SK-N-SH treated with all-trans-retinoic acid at 6 μM for 48 hours (cell line): ENCODE results near the gene NCOA5.
A peak's percentile ranks its signal among the peaks of the same experiment; 100 is the strongest.

Experiments used
- ATAC-seq: fragments of 200-7000 bp; cut with Tn5 transposase; 3 replicates; pipeline ENCODE4 v1.9.1; 2020; ENCODE audit warnings: mild to moderate bottlenecking, moderate library complexity
- ARNTL ChIP-seq: fragments of 450-650 bp; formaldehyde crosslinking; IDR thresholded peaks from 2 replicates; pipeline ENCODE4 v1.5.0; 2020; ENCODE audit warnings: low read depth, mild to moderate bottlenecking, moderate library complexity, borderline replicate concordance
- BACH2 ChIP-seq: fragments of 250-450 bp; sonication (Bioruptor Pico); IDR thresholded peaks from 2 replicates; pipeline ENCODE4 v1.9.0; 2021; ENCODE audit warnings: mild to moderate bottlenecking, borderline replicate concordance
- ESRRG ChIP-seq: fragments of 250-450 bp; sonication (Bioruptor Pico); IDR thresholded peaks from 2 replicates; pipeline ENCODE4 v1.6.1; 2021; ENCODE audit warnings: mild to moderate bottlenecking
- GLIS3 ChIP-seq: fragments of 250-450 bp; sonication (Bioruptor Pico); IDR thresholded peaks from 2 replicates; pipeline ENCODE4 v1.5.0; 2020; ENCODE audit warnings: mild to moderate bottlenecking, moderate library complexity
- ISL1 ChIP-seq: fragments of 250-450 bp; sonication (Bioruptor Pico); IDR thresholded peaks from 2 replicates; pipeline ENCODE4 v2.1.2; 2022; ENCODE audit warnings: mild to moderate bottlenecking, moderate library complexity
- OSR1 ChIP-seq: fragments of 250-450 bp; sonication (Bioruptor Pico); IDR thresholded peaks from 2 replicates; pipeline ENCODE4 v1.8.0; 2022; ENCODE audit warnings: moderate library complexity, mild to moderate bottlenecking, inconsistent platforms
- PATZ1 ChIP-seq: fragments of 250-450 bp; sonication (Bioruptor Pico); IDR thresholded peaks from 2 replicates; pipeline ENCODE4 v1.8.0; 2020; ENCODE audit warnings: mild to moderate bottlenecking, moderate library complexity, borderline replicate concordance
- PPARA ChIP-seq: fragments of 250-450 bp; sonication (Bioruptor Pico); IDR thresholded peaks from 2 replicates; pipeline ENCODE4 v1.5.0; 2020; ENCODE audit warnings: mild to moderate bottlenecking, borderline replicate concordance
- RARB ChIP-seq: fragments of 250-450 bp; sonication (Bioruptor Pico); IDR thresholded peaks from 2 replicates; pipeline ENCODE4 v1.8.0; 2021; ENCODE audit warnings: mild to moderate bottlenecking, moderate library complexity
- SNAI2 ChIP-seq: fragments of 250-450 bp; sonication (Bioruptor Pico); IDR thresholded peaks from 2 replicates; pipeline ENCODE4 v1.5.0; 2020; ENCODE audit warnings: mild to moderate bottlenecking, moderate library complexity
- TCF4 ChIP-seq: fragments of 250-450 bp; sonication (Bioruptor Pico); IDR thresholded peaks from 2 replicates; pipeline ENCODE4 v1.8.0; 2021; ENCODE audit warnings: mild to moderate bottlenecking, moderate library complexity, borderline replicate concordance
- TOX ChIP-seq: fragments of 250-450 bp; sonication (Bioruptor Pico); IDR thresholded peaks from 2 replicates; pipeline ENCODE4 v1.8.0; 2021; ENCODE audit warnings: mild to moderate bottlenecking, moderate library complexity, borderline replicate concordance
- TSHZ2 ChIP-seq: fragments of 250-450 bp; sonication (Bioruptor Pico); IDR thresholded peaks from 2 replicates; pipeline ENCODE4 v1.5.0; 2020; ENCODE audit warnings: mild to moderate bottlenecking, moderate library complexity
- ZC3H10 ChIP-seq: fragments of 250-450 bp; sonication (Bioruptor Pico); IDR thresholded peaks from 2 replicates; pipeline ENCODE4 v1.5.1; 2021; ENCODE audit warnings: mild to moderate bottlenecking, moderate library complexity
- ZFP30 ChIP-seq: fragments of 450-650 bp; formaldehyde crosslinking; IDR thresholded peaks from 2 replicates; pipeline ENCODE4 v1.5.0; 2022; ENCODE audit warnings: mild to moderate bottlenecking, moderate library complexity
- ZNF565 ChIP-seq: fragments of 450-650 bp; formaldehyde crosslinking; conservative IDR thresholded peaks from 2 replicates; pipeline ENCODE4 v1.5.0; 2020; ENCODE audit warnings: low read depth, mild to moderate bottlenecking, moderate library complexity
- ZNF70 ChIP-seq: fragments of 450-650 bp; formaldehyde crosslinking; IDR thresholded peaks from 2 replicates; pipeline ENCODE4 v1.5.0; 2020; ENCODE audit warnings: mild to moderate bottlenecking, moderate library complexity
- ZNF8 ChIP-seq: fragments of 450-650 bp; formaldehyde crosslinking; IDR thresholded peaks from 2 replicates; pipeline ENCODE4 v1.5.0; 2020; ENCODE audit warnings: mild to moderate bottlenecking, moderate library complexity
- TF ChIP-seq, protein P1 (sequence below): fragments of 250-450 bp; sonication (Bioruptor Pico); IDR thresholded peaks from 2 replicates; pipeline ENCODE4 v1.5.1; 2020; ENCODE audit warnings: low read depth, mild to moderate bottlenecking, moderate library complexity

The NCOA5 gene

DNA sequence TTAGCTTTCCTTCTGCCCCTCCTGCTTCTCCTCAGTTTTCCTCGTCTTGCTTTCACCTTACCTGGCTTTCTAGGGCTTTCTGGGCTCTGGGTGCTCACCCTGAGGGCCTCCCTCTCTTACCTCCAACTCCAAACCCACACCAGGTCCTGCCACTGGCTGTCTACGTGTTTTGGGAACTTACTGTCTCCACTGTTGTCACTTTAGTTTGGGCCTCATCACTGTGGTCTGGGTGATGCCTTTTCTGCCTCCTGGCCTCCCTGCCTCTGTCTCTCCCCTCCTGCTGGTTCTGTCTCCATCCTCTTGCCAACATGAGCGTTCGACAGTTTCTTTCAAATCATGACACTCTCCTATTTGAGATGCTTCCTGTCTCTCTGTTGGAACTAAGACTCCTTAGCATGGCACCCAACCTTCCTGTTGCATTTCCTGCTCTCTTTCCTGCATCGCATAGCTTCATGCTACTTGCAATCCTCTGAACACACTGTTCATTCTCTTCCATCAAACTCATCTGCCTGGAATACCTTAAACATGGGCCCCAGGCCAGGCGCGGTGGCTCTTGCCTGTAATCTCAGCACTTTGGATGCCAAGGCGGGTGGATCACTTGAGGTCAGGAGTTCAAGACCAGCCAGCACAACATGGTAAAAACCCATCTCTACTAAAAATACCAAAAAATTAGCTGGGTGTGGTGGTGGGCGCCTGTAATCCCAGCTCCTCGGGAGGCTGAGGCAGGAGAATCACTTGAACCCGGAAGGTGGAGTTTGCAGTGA lies 33.9 kb upstream of the NCOA5 start:
- no peak for TF ChIP-seq BACH2 (CRISPR knock-in tag)
- TF ChIP-seq, protein P1, sequence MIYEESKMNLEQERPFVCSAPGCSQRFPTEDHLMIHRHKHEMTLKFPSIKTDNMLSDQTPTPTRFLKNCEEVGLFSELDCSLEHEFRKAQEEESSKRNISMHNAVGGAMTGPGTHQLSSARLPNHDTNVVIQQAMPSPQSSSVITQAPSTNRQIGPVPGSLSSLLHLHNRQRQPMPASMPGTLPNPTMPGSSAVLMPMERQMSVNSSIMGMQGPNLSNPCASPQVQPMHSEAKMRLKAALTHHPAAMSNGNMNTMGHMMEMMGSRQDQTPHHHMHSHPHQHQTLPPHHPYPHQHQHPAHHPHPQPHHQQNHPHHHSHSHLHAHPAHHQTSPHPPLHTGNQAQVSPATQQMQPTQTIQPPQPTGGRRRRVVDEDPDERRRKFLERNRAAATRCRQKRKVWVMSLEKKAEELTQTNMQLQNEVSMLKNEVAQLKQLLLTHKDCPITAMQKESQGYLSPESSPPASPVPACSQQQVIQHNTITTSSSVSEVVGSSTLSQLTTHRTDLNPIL (CRISPR knock-in tag) = no peak
- no peak for TF ChIP-seq OSR1 (CRISPR knock-in tag)
- no peak for TF ChIP-seq GLIS3
- no peak for TF ChIP-seq SNAI2
- no peak for TF ChIP-seq TCF4
- ATAC-seq = no peak

DNA sequence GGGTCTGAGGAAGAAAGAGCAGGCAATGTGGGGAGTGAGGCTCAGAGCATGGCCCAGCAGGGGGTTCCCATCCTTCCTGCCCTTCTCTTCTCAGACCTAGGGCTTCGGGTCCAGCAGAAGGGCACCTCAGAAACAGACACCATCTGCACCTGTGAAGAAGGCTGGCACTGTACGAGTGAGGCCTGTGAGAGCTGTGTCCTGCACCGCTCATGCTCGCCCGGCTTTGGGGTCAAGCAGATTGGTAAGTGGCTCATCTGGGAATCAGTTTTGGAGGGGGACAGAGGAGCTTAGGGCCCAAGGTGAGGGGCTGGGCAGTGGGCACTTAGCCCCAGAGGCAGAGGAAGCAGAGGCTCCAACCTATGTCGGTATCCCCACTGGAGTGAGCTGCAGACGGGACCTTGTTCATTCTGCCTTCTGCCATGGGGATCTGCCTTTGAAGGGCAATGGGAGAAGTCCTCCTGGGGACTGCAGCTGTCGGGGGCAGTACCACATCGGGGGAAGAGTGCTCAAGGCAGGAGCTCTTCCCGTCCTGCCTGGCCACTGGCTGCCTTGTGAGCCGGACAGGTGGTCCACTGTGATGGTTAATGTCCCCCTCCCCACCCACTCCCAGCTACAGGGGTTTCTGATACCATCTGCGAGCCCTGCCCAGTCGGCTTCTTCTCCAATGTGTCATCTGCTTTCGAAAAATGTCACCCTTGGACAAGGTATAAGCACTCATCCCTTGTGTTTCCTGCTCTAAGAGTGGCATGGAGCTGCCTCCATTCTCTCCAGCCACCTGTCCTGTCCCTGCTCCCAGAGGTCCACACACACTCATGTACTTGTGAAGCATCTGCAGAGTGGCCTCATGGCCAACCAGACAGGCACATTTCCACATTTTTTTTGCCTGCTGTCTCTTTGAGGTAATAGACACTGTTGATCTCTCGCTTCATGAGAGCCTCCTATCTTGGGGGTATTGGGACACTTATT lies 33.0 kb upstream of the NCOA5 start:
- TF ChIP-seq ZNF70 (CRISPR knock-in tag) (no peak), BACH2 (CRISPR knock-in tag) (no peak), ARNTL (CRISPR knock-in tag) (no peak), TOX (CRISPR knock-in tag) (no peak), TCF4 (no peak), ZC3H10 (CRISPR knock-in tag) (no peak), ISL1 (CRISPR knock-in tag) (no peak), OSR1 (CRISPR knock-in tag) (no peak), ZNF8 (CRISPR knock-in tag) (no peak), TSHZ2 (CRISPR knock-in tag) (no peak), ZNF565 (no peak), ZFP30 (CRISPR knock-in tag) (no peak)
- peak; percentile 21 for ATAC-seq

- ATAC-seq = peak; percentile 91
- no peak for TF ChIP-seq GLIS3
Measured at GRCh38 chr20:46122071-46122470, 32.3 kb upstream of the NCOA5 start.

- TF ChIP-seq ZNF70 (CRISPR knock-in tag) (no peak), PPARA (no peak), ZC3H10 (CRISPR knock-in tag) (no peak), TSHZ2 (CRISPR knock-in tag) (no peak), ISL1 (CRISPR knock-in tag) (no peak), PATZ1 (CRISPR knock-in tag) (no peak), ZNF8 (CRISPR knock-in tag) (no peak), TCF4 (no peak), RARB (CRISPR knock-in tag) (no peak), ESRRG (no peak), ZFP30 (CRISPR knock-in tag) (no peak), BACH2 (CRISPR knock-in tag) (no peak), OSR1 (CRISPR knock-in tag) (no peak)
- TF ChIP-seq, protein P1 (CRISPR knock-in tag) = no peak
- ATAC-seq = peak; percentile 33
Measured at GRCh38 chr20:46121184-46121930, 31.6 kb upstream of the NCOA5 start.
